Mesendoderm (in vitro differentiated cells): ENCODE data around the gene LYRM4.

ENCODE experiments used
- DNase-seq: peaks from one replicate; pipeline ENCODE4 v3.0.0; 2013
- H2AK5ac ChIP-seq: 2 replicates; pipeline ENCODE4 v1.6.1; 2013; ENCODE audit warnings: low read length, inconsistent platforms
- H2BK120ac ChIP-seq: 2 replicates; pipeline ENCODE4 v1.6.1; 2013; ENCODE audit warnings: low read depth, mild to moderate bottlenecking, low read length, moderate library complexity, mixed read lengths
- H2BK15ac ChIP-seq: replicated peaks from 2 replicates; pipeline ENCODE4 v1.6.1; 2013; ENCODE audit warnings: low read depth, mild to moderate bottlenecking, moderate library complexity
- H2BK5ac ChIP-seq: 2 replicates; pipeline ENCODE4 v1.6.1; 2013; ENCODE audit warnings: low read length, inconsistent platforms
- H3K18ac ChIP-seq: 2 replicates; pipeline ENCODE4 v1.6.1; 2013; ENCODE audit warnings: mild to moderate bottlenecking, low read length, mixed read lengths
- H3K23ac ChIP-seq: one replicate; pipeline ENCODE4 v1.6.1; 2013; ENCODE audit warnings: low read length
- H3K27ac ChIP-seq: 2 replicates; pipeline ENCODE4 v1.5.1; 2013; ENCODE audit warnings: low read depth, mild to moderate bottlenecking, inconsistent platforms, low read length, moderate library complexity
- H3K27me3 ChIP-seq: 2 replicates; pipeline ENCODE4 v1.6.1; 2013; ENCODE audit warnings: low read length, control low read depth, mild to moderate bottlenecking, inconsistent platforms; ENCODE audit not compliant: insufficient read depth, poor library complexity
- H3K36me3 ChIP-seq: 2 replicates; pipeline ENCODE4 v1.6.1; 2013; ENCODE audit warnings: low read length, inconsistent platforms; ENCODE audit not compliant: control insufficient read depth, insufficient read depth
- H3K4ac ChIP-seq: one replicate; pipeline ENCODE4 v1.6.1; 2013; ENCODE audit warnings: low read depth, mild to moderate bottlenecking, low read length, moderate library complexity
- H3K4me1 ChIP-seq: 2 replicates; pipeline ENCODE4 v1.6.1; 2013; ENCODE audit warnings: low read depth, low read length, inconsistent platforms; ENCODE audit not compliant: control insufficient read depth
- H3K4me2 ChIP-seq: 2 replicates; pipeline ENCODE4 v1.6.1; 2013; ENCODE audit warnings: low read length
- H3K4me3 ChIP-seq: 2 replicates; pipeline ENCODE4 v1.5.1; 2013; ENCODE audit warnings: mild to moderate bottlenecking, low read length
- H3K56ac ChIP-seq: one replicate; pipeline ENCODE4 v1.6.1; 2013; ENCODE audit warnings: low read length
- H3K79me1 ChIP-seq: 2 replicates; pipeline ENCODE4 v1.6.1; 2013; ENCODE audit warnings: low read length, inconsistent platforms
- H3K79me2 ChIP-seq: 2 replicates; pipeline ENCODE4 v1.6.1; 2013; ENCODE audit warnings: mild to moderate bottlenecking, low read length; ENCODE audit not compliant: control insufficient read depth, insufficient read depth
- H3K9ac ChIP-seq: 2 replicates; pipeline ENCODE4 v1.6.1; 2013; ENCODE audit warnings: low read length, inconsistent platforms
- H4K5ac ChIP-seq: one replicate; pipeline ENCODE4 v1.6.1; 2013; ENCODE audit warnings: low read length
- H4K8ac ChIP-seq: one replicate; pipeline ENCODE4 v1.6.1; 2013; ENCODE audit warnings: low read depth, mild to moderate bottlenecking, control low read depth, low read length, moderate library complexity
- WGBS: extraction: QIAGEN DNeasy Blood & Tissue Kit; methylation state at CpG from one replicate; pipeline ENCODE4 v1.1.7; 2013; ENCODE audit warnings: low lambda C conversion rate, missing lambda C conversion rate; ENCODE audit not compliant: insufficient coverage; ENCODE audit errors: extremely low coverage; 5-methylcytosine and 5-hydroxymethylcytosine counted together

Gene LYRM4

GRCh38 chr6:5143634-5144311 lies 117.0 kb downstream of the LYRM4 start:
- Histone ChIP-seq H3K27ac (no peak overlapping the region), H3K27me3 (no peaks in the 10 kb centered on the region), H2BK5ac (no peak overlapping the region), H3K4me2 (no peak overlapping the region), H4K8ac (no peak overlapping the region), H2AK5ac (no peak overlapping the region), H2BK120ac (no peak overlapping the region), H3K79me2 (no peaks in the 10 kb centered on the region), H3K56ac (no peak overlapping the region), H3K4me3 (no peak overlapping the region), H3K9ac (no peak overlapping the region), H3K79me1 (peaks cover 2% of the 10 kb centered on the region), H4K5ac (no peak overlapping the region), H3K4me1 (no peaks in the 10 kb centered on the region), H3K23ac (no peak overlapping the region), H3K4ac (no peak overlapping the region), H2BK15ac (no peak overlapping the region), H3K36me3 (no peaks in the 10 kb centered on the region), H3K18ac (no peak overlapping the region)
- WGBS = no CpG with 5 or more reads among the region's 9 CpGs
- peak; percentile 76 for DNase-seq

- Histone ChIP-seq H2BK120ac (no peak overlapping the region), H3K4me1 (no peaks in the 10 kb centered on the region), H3K79me2 (no peaks in the 10 kb centered on the region), H3K4ac (no peak overlapping the region), H3K36me3 (no peaks in the 10 kb centered on the region), H4K8ac (no peak overlapping the region), H3K9ac (no peak overlapping the region), H3K56ac (no peak overlapping the region), H2BK15ac (no peak overlapping the region), H3K18ac (no peak overlapping the region), H3K4me2 (no peak overlapping the region), H3K27me3 (no peaks in the 10 kb centered on the region), H4K5ac (no peak overlapping the region), H3K23ac (no peak overlapping the region), H3K4me3 (no peak overlapping the region), H2BK5ac (no peak overlapping the region), H3K79me1 (peaks cover 2% of the 10 kb centered on the region), H2AK5ac (no peak overlapping the region), H3K27ac (no peak overlapping the region)
- no peak for DNase-seq
- whole genome bisulfite sequencing = no CpG with 5 or more reads among the region's 11 CpGs
Measured at GRCh38 chr6:5142915-5143314, 117.8 kb downstream of the LYRM4 start.

- no peak overlapping the region for H3K56ac ChIP-seq
- no peaks in the 10 kb centered on the region for H3K79me2 ChIP-seq
- no peaks in the 10 kb centered on the region for H3K36me3 ChIP-seq
- H4K5ac ChIP-seq = no peak overlapping the region
- no peak overlapping the region for H2BK120ac ChIP-seq
- no peak overlapping the region for H2AK5ac ChIP-seq
- no peak for DNase-seq
- H3K4me2 ChIP-seq = no peak overlapping the region
- no peak overlapping the region for H3K9ac ChIP-seq
- WGBS = no CpG with 5 or more reads among the region's 4 CpGs
- H3K27me3 ChIP-seq = no peaks in the 10 kb centered on the region
- H3K23ac ChIP-seq = no peak overlapping the region
- H3K4me1 ChIP-seq = no peaks in the 10 kb centered on the region
- no peak overlapping the region for H3K4me3 ChIP-seq
- H2BK5ac ChIP-seq = no peak overlapping the region
- H3K4ac ChIP-seq = no peak overlapping the region
- no peak overlapping the region for H3K18ac ChIP-seq
- peaks cover 2% of the 10 kb centered on the region for H3K79me1 ChIP-seq
- no peak overlapping the region for H2BK15ac ChIP-seq
- no peak overlapping the region for H4K8ac ChIP-seq
- H3K27ac ChIP-seq = no peak overlapping the region
Measured at GRCh38 chr6:5142131-5142530, 118.6 kb downstream of the LYRM4 start.

DNA sequence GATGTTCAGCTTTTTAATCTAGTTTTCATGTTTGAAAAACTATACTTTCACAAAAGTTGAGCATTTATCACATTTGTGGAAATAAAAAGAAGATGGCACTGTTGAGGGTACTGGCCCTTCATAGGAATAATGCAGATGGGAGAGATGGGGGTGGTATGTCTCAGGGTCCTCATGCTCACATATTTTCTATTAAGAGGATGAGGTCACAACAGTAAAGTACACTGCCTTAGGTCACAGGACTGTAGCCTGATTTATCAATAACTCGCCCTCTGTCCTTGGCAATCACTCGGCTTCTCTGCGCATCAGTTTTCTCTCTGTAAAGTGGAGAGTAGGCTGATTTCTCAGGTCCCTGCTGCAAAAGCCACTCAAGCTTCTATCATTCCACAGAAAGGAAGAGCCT lies 119.7 kb downstream of the LYRM4 start:
- no peak overlapping the region for H3K4me2 ChIP-seq
- no peak overlapping the region for H2BK15ac ChIP-seq
- H3K79me2 ChIP-seq = no peaks in the 10 kb centered on the region
- no peak overlapping the region for H3K18ac ChIP-seq
- no peak overlapping the region for H3K27ac ChIP-seq
- no peak overlapping the region for H4K5ac ChIP-seq
- no peak overlapping the region for H3K9ac ChIP-seq
- H3K23ac ChIP-seq = no peak overlapping the region
- no peak overlapping the region for H2BK5ac ChIP-seq
- peaks cover 2% of the 10 kb centered on the region for H3K79me1 ChIP-seq
- no peak overlapping the region for H2AK5ac ChIP-seq
- no peaks in the 10 kb centered on the region for H3K4me1 ChIP-seq
- no peak overlapping the region for H3K4me3 ChIP-seq
- H3K4ac ChIP-seq = no peak overlapping the region
- no peak for DNase-seq
- no peak overlapping the region for H4K8ac ChIP-seq
- no peak overlapping the region for H2BK120ac ChIP-seq
- no peaks in the 10 kb centered on the region for H3K36me3 ChIP-seq
- H3K27me3 ChIP-seq = no peaks in the 10 kb centered on the region
- WGBS = no CpG with 5 or more reads among the region's 3 CpGs
- no peak overlapping the region for H3K56ac ChIP-seq

DNA sequence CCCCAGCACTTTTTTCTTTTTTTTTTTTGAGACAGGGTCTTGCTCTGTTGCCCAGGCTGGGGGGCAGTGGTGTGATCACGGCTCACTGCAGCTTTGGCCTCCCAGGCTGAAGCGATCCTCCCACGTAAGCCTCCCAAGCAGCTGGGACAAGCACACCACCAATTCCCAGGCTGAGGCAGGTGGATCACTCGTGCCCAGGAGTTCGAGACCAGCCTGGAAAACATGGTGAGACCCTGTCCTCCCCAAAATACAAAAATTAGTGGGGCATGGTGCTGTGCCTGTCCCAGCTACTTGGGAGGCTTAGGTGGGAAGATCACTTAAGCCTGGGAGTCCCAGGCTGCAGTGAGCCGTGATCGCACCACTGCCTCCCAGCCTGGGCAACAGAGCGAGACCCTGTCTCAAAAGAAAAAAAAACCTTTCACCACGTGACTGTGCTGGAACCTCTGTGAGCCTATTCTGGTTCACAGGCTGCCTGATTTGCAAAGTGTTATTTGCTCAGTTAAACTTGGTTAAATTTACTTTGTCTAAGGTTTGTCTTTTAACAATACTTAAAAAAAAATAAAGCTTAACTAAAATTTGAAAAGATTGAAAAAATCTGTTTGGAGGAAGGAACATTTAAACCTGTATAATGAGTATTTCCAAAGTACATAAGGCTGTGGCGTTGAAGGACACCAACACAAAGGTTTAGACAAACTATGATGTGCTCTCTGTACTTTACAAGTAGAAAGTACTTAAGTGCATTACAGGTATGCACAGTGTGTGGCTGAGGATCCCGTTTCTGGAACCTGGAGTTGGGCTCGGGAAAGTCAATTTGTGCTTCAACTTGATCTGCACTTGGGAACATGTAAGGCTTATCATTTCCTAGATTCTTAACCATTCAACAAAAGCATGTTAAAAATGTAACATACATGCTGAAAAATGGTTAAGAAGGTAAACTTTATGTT lies 120.7 kb downstream of the LYRM4 start:
- H3K27ac ChIP-seq = no peak overlapping the region
- no CpG with 5 or more reads among the region's 12 CpGs for WGBS
- H3K9ac ChIP-seq = no peak overlapping the region
- no peaks in the 10 kb centered on the region for H3K27me3 ChIP-seq
- no peak overlapping the region for H3K23ac ChIP-seq
- H2BK15ac ChIP-seq = no peak overlapping the region
- no peak overlapping the region for H4K8ac ChIP-seq
- no peaks in the 10 kb centered on the region for H3K36me3 ChIP-seq
- no peaks in the 10 kb centered on the region for H3K4me1 ChIP-seq
- H3K56ac ChIP-seq = no peak overlapping the region
- H3K4me3 ChIP-seq = no peak overlapping the region
- no peak overlapping the region for H2BK5ac ChIP-seq
- no peak overlapping the region for H4K5ac ChIP-seq
- H3K79me1 ChIP-seq = peaks cover 2% of the 10 kb centered on the region
- no peak overlapping the region for H2BK120ac ChIP-seq
- no peak overlapping the region for H2AK5ac ChIP-seq
- H3K79me2 ChIP-seq = no peaks in the 10 kb centered on the region
- H3K4me2 ChIP-seq = no peak overlapping the region
- H3K18ac ChIP-seq = no peak overlapping the region
- no peak for DNase-seq
- H3K4ac ChIP-seq = no peak overlapping the region
